SH-SY5Y (cell line): ENCODE data around the gene C2orf69.

Experiments used
- GATA2 ChIP-seq: IDR thresholded peaks from 2 replicates; pipeline ENCODE4 v1.6.1; 2011; ENCODE audit warnings: mild to moderate bottlenecking, low read depth, low read length
- GATA3 ChIP-seq: IDR thresholded peaks from 2 replicates; pipeline ENCODE4 v1.6.1; 2011; ENCODE audit warnings: low read depth, mild to moderate bottlenecking, low read length, moderate library complexity

DNA sequence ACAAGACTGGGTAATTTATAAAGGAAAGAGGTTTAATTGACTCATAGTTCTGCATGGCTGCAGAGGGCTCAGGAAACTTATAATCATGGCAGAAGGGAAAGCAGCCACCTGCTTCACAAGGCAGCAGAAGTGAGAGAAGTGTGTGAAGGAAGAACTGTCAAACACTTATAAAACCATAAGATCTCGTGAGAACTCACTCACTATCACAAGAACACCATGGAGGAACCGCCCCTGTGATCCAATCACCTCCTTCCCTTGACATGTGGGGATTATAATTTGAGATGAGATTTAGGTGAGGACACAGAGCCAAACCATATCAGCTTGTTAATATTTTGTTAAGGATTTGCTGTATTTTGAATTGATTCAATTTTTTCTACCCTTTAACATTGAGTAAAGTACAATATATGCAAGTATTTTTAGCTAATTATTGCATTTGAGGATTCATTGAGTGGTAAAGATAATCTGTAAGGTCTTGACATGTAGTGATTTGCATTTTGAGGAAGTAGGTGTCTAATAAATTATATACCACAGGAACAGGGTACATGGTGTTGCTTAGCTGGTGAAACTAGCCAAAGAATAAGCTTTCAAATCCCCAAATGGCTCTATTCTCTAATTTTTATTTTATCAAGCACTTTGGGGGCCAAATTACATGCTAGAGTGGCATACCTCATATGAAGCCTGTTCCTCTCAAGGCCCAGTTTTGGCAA is 3.9 kb upstream of the C2orf69 start:
- no peak for TF ChIP-seq GATA3
- no peak for TF ChIP-seq GATA2
